CD4-positive, alpha-beta memory T cell (primary cell): ENCODE data around the gene METTL15. TPM values are rescaled to one million over a fixed set of nuclear protein-coding genes. Genes with fewer than 3 reads are reported as not detected.

Source experiments
- CTCF ChIA-PET: fragments of 350-600 bp; sonication (Branson Sonifier 250); formaldehyde crosslinking; loops from one replicate; lab custom pipeline; 2021; ENCODE audit warnings: inconsistent platforms; ENCODE audit not compliant: partially characterized antibody; lab: Charles Lee
- POLR2A ChIA-PET: fragments of 350-600 bp; sonication (Branson Sonifier 250); formaldehyde crosslinking; loops from one replicate; lab custom pipeline; 2021; ENCODE audit not compliant: partially characterized antibody; lab: Charles Lee
- DNase-seq, 5 donors: peaks; one replicate each; pipeline versions ENCODE4 v3.0.0 to v3.0.0-alpha.2; 2020 to 2022; ENCODE audit warnings: mixed read lengths in 1 of 5
- H3K27ac ChIP-seq: one replicate; pipeline ENCODE4 v1.7.0; 2013; ENCODE audit warnings: low read depth, low read length
- H3K27me3 ChIP-seq: 2 replicates; pipeline ENCODE4 v1.7.0; 2013; ENCODE audit warnings: mild to moderate bottlenecking, low read length, moderate library complexity; ENCODE audit not compliant: insufficient read depth
- H3K36me3 ChIP-seq: 2 replicates; pipeline ENCODE4 v1.7.0; 2013; ENCODE audit warnings: mild to moderate bottlenecking, low read length, moderate library complexity; ENCODE audit not compliant: insufficient read depth
- H3K4me1 ChIP-seq: 2 replicates; pipeline ENCODE4 v1.7.0; 2013; ENCODE audit warnings: mild to moderate bottlenecking, low read length, moderate library complexity; ENCODE audit not compliant: insufficient read depth
- H3K4me3 ChIP-seq, 2 donors: one replicate each; pipeline ENCODE4 v1.7.0; 2013; ENCODE audit warnings: low read length in 2 of 2, mild to moderate bottlenecking in 1 of 2
- H3K9me3 ChIP-seq, 2 donors: one replicate each; pipeline ENCODE4 v1.7.0; 2013; ENCODE audit warnings: low read length in 2 of 2, control low read depth in 1 of 2; ENCODE audit not compliant: control insufficient read depth in 1 of 2
- H3K27ac Mint-ChIP-seq, 7 donors: one replicate each; pipeline ENCODE4 v1.8.0; 2020 to 2021; ENCODE audit warnings: mixed read lengths in 7 of 7, mild to moderate bottlenecking in 6 of 7, inconsistent platforms in 3 of 7, moderate library complexity in 3 of 7
- H3K27me3 Mint-ChIP-seq, 2 donors: one replicate each; pipeline ENCODE4 v1.8.0; 2020 to 2021; ENCODE audit warnings: mixed read lengths in 2 of 2
- H3K36me3 Mint-ChIP-seq, 2 donors: one replicate each; pipeline ENCODE4 v1.8.0; 2020 to 2021; ENCODE audit warnings: mixed read lengths in 2 of 2, inconsistent platforms in 1 of 2, mild to moderate bottlenecking in 1 of 2
- H3K4me1 Mint-ChIP-seq, 4 donors: one replicate each; pipeline ENCODE4 v1.8.0; 2020 to 2021; ENCODE audit warnings: mixed read lengths in 4 of 4, mild to moderate bottlenecking in 1 of 4
- H3K4me3 Mint-ChIP-seq, 8 donors: one replicate each; pipeline ENCODE4 v1.8.0; 2020 to 2021; ENCODE audit warnings: mixed read lengths in 8 of 8, mild to moderate bottlenecking in 7 of 8, moderate library complexity in 6 of 8, inconsistent platforms in 3 of 8
- H3K9me3 Mint-ChIP-seq, 8 donors: one replicate each; pipeline ENCODE4 v1.8.0; 2020 to 2021; ENCODE audit warnings: mixed read lengths in 8 of 8, mild to moderate bottlenecking in 5 of 8, inconsistent platforms in 3 of 8, moderate library complexity in 1 of 8
- intact Hi-C: fragments of 100-400 bp; cut with micrococcal nuclease; formaldehyde crosslinking; loops from one replicate; pipeline ENCODE4 v1.15.1; 2023
- polyA plus RNA-seq, 2 donors: library from polyadenylated mRNA; unstranded; fragments of 300-500 nt; fragmentation: Illumina TruSeq; gene quantifications; one replicate each; pipeline ENCODE4 v1.2.3, GENCODE V29; 2021
- total RNA-seq, 2 experiments: library from RNA; stranded (reverse); gene quantifications; one replicate each; pipeline ENCODE4 v1.2.3, GENCODE V29; 2021

The METTL15 gene
- total and polyA plus RNA-seq, 4 experiments from 2014 or later = 6.6 to 14.0 (median 9.5) TPM

- no peak overlapping the region for H3K27ac Mint-ChIP-seq
- ChIA-PET CTCF (no interaction called here), POLR2A (no interaction called here)
- Histone ChIP-seq H3K4me3 (no peak overlapping the region), H3K27me3 (no peaks in the 10 kb centered on the region), H3K9me3 (no peaks in the 10 kb centered on the region), H3K27ac (no peak overlapping the region), H3K4me1 (no peaks in the 10 kb centered on the region), H3K36me3 (no peaks in the 10 kb centered on the region)
- peaks cover 0 to 8% (median 8%) of the 10 kb centered on the region in 4 donors for H3K4me1 Mint-ChIP-seq
- DNase-seq = no peak
- intact Hi-C loops = no loop called here
- H3K36me3 Mint-ChIP-seq = peaks cover 20 to 40% of the 10 kb centered on the region in 2 donors
- H3K9me3 Mint-ChIP-seq = peaks cover 0 to 4% (median 0%) of the 10 kb centered on the region in 8 donors
- H3K4me3 Mint-ChIP-seq = no peak overlapping the region
- no peaks in the 10 kb centered on the region for H3K27me3 Mint-ChIP-seq
Measured at GRCh38 chr11:28227460-28227859, 119.3 kb downstream of the METTL15 start.

GRCh38 chr11:28228196-28228895 is 120.2 kb downstream of the METTL15 start:
- ChIA-PET CTCF (no interaction called here), POLR2A (no interaction called here)
- no peak overlapping the region for H3K27ac Mint-ChIP-seq
- peaks cover 0 to 8% (median 5%) of the 10 kb centered on the region in 4 donors for H3K4me1 Mint-ChIP-seq
- Histone ChIP-seq H3K27me3 (no peaks in the 10 kb centered on the region), H3K4me3 (no peak overlapping the region), H3K27ac (no peak overlapping the region), H3K9me3 (no peaks in the 10 kb centered on the region), H3K4me1 (no peaks in the 10 kb centered on the region), H3K36me3 (no peaks in the 10 kb centered on the region)
- peaks cover 0 to 4% (median 0%) of the 10 kb centered on the region in 8 donors for H3K9me3 Mint-ChIP-seq
- intact Hi-C loops = no loop called here
- peaks cover 24 to 40% of the 10 kb centered on the region in 2 donors for H3K36me3 Mint-ChIP-seq
- DNase-seq = no peak
- no peak overlapping the region for H3K4me3 Mint-ChIP-seq
- no peaks in the 10 kb centered on the region for H3K27me3 Mint-ChIP-seq

GRCh38 chr11:28231475-28231874 is 123.3 kb downstream of the METTL15 start:
- no peaks in the 10 kb centered on the region for H3K36me3 ChIP-seq
- Mint-ChIP-seq H3K27me3 (no peaks in the 10 kb centered on the region), H3K27ac (no peak overlapping the region), H3K36me3 (peaks cover 23 to 31% of the 10 kb centered on the region in 2 donors), H3K9me3 (peaks cover 0 to 4% (median under 1%) of the 10 kb centered on the region in 8 donors), H3K4me1 (peaks cover 0 to 5% (median 2%) of the 10 kb centered on the region in 4 donors), H3K4me3 (no peak overlapping the region)
- H3K4me1 ChIP-seq = no peaks in the 10 kb centered on the region
- DNase-seq = no peak
- CTCF ChIA-PET = no interaction called here
- H3K4me3 ChIP-seq = no peak overlapping the region
- intact Hi-C loops = no loop called here
- no peaks in the 10 kb centered on the region for H3K27me3 ChIP-seq
- H3K9me3 ChIP-seq = no peaks in the 10 kb centered on the region
- POLR2A ChIA-PET = no interaction called here
- no peak overlapping the region for H3K27ac ChIP-seq

- CTCF ChIA-PET = no interaction called here
- POLR2A ChIA-PET = no interaction called here
- H3K4me3 Mint-ChIP-seq = no peak overlapping the region
- Histone ChIP-seq H3K4me3 (no peak overlapping the region), H3K36me3 (no peaks in the 10 kb centered on the region), H3K9me3 (no peaks in the 10 kb centered on the region), H3K27ac (no peak overlapping the region), H3K4me1 (no peaks in the 10 kb centered on the region), H3K27me3 (no peaks in the 10 kb centered on the region)
- intact Hi-C loops = no loop called here
- no peak overlapping the region for H3K27ac Mint-ChIP-seq
- DNase-seq = no peak
- peaks cover 0 to 6% (median 2%) of the 10 kb centered on the region in 4 donors for H3K4me1 Mint-ChIP-seq
- H3K36me3 Mint-ChIP-seq = peaks cover 17 to 36% of the 10 kb centered on the region in 2 donors
- no peaks in the 10 kb centered on the region for H3K27me3 Mint-ChIP-seq
- peaks cover 0 to 6% (median 1%) of the 10 kb centered on the region in 8 donors for H3K9me3 Mint-ChIP-seq
Measured at GRCh38 chr11:28232649-28233048, 124.5 kb downstream of the METTL15 start.

- intact Hi-C loops = no loop called here
- H3K4me3 ChIP-seq = no peak overlapping the region
- Mint-ChIP-seq H3K4me1 (peaks cover 0 to 13% (median 4%) of the 10 kb centered on the region in 4 donors), H3K4me3 (no peak overlapping the region), H3K36me3 (peaks cover 22 to 38% of the 10 kb centered on the region in 2 donors), H3K27ac (no peak overlapping the region), H3K27me3 (no peaks in the 10 kb centered on the region), H3K9me3 (peaks cover 0 to 4% (median 0%) of the 10 kb centered on the region in 8 donors)
- ChIA-PET CTCF (no interaction called here), POLR2A (no interaction called here)
- H3K27ac ChIP-seq = no peak overlapping the region
- DNase-seq = no peak
- no peaks in the 10 kb centered on the region for H3K27me3 ChIP-seq
- H3K4me1 ChIP-seq = no peaks in the 10 kb centered on the region
- H3K36me3 ChIP-seq = no peaks in the 10 kb centered on the region
- H3K9me3 ChIP-seq = no peaks in the 10 kb centered on the region
Measured at GRCh38 chr11:28241760-28242159, 133.6 kb downstream of the METTL15 start.

GRCh38 chr11:28242596-28242995 is 134.4 kb downstream of the METTL15 start:
- H3K4me1 Mint-ChIP-seq = peaks cover 0 to 7% (median 2%) of the 10 kb centered on the region in 4 donors
- no peak overlapping the region for H3K27ac Mint-ChIP-seq
- intact Hi-C loops = no loop called here
- Histone ChIP-seq H3K9me3 (no peaks in the 10 kb centered on the region), H3K36me3 (no peaks in the 10 kb centered on the region), H3K27me3 (no peaks in the 10 kb centered on the region), H3K4me1 (no peaks in the 10 kb centered on the region), H3K27ac (no peak overlapping the region), H3K4me3 (no peak overlapping the region)
- no peak overlapping the region for H3K4me3 Mint-ChIP-seq
- H3K27me3 Mint-ChIP-seq = no peaks in the 10 kb centered on the region
- peaks cover 0 to 2% (median 0%) of the 10 kb centered on the region in 8 donors for H3K9me3 Mint-ChIP-seq
- H3K36me3 Mint-ChIP-seq = peaks cover 22 to 31% of the 10 kb centered on the region in 2 donors
- CTCF ChIA-PET = no interaction called here
- POLR2A ChIA-PET = no interaction called here
- no peak for DNase-seq

- H3K27me3 Mint-ChIP-seq = no peaks in the 10 kb centered on the region
- Histone ChIP-seq H3K27me3 (no peaks in the 10 kb centered on the region), H3K4me1 (no peaks in the 10 kb centered on the region), H3K36me3 (no peaks in the 10 kb centered on the region), H3K4me3 (no peak overlapping the region), H3K27ac (no peak overlapping the region), H3K9me3 (no peaks in the 10 kb centered on the region)
- H3K36me3 Mint-ChIP-seq = peaks cover 22 to 34% of the 10 kb centered on the region in 2 donors
- POLR2A ChIA-PET = no interaction called here
- intact Hi-C loops = no loop called here
- peaks cover 0 to 2% (median 0%) of the 10 kb centered on the region in 8 donors for H3K9me3 Mint-ChIP-seq
- no peak overlapping the region for H3K4me3 Mint-ChIP-seq
- no peak for DNase-seq
- H3K27ac Mint-ChIP-seq = no peak overlapping the region
- CTCF ChIA-PET = no interaction called here
- peaks cover 0 to 7% (median 2%) of the 10 kb centered on the region in 4 donors for H3K4me1 Mint-ChIP-seq
Measured at GRCh38 chr11:28243061-28243460, 134.9 kb downstream of the METTL15 start.
